ENCODE results near the gene CLN5. TPM values are rescaled to one million over a fixed set of nuclear protein-coding genes. Genes with fewer than 3 reads are reported as not detected.
A peak's percentile ranks its signal among the peaks of the same experiment; 100 is the strongest.

CLN5 gene
- total and polyA plus RNA-seq, 10 of the 15 experiments (the other 5 are each of a cell fraction or from before 2014, with no cell fraction given): 11.2 to 22.2 (median 13.1) TPM

GRCh38 chr13:77019756-77020155, 27.9 kb downstream of the CLN5 start:
- H4K20me1 ChIP-seq (ENCODE audit: control insufficient read depth, insufficient read depth): no peaks in the 10 kb centered on the region
- peaks cover 56% of the 10 kb centered on the region for H3K79me2 ChIP-seq (ENCODE audit: control insufficient read depth, insufficient read depth, low read length)
- FAIRE-seq: no peak
- in situ Hi-C loops (cut with MboI) (loop anchor here (25.0 kb wide), 1 partner anchor 1618 kb away; no protein-coding TSS in a partner anchor), intact Hi-C loops (cut with micrococcal nuclease; ENCODE audit: unreplicated experiment) (loop anchor here (10.0 kb wide), 1 partner anchor 675 kb away; the partner anchor contains the start of gene SLAIN1)
- TF ChIP-seq POLR2AphosphoS2 (IDR thresholded peaks at IDR 0.05; ENCODE audit: low read depth, low read length) (no peak), ASH2L (IDR thresholded peaks at IDR 0.05; ENCODE audit: borderline replicate concordance, low read depth) (no peak), YY1 (IDR thresholded peaks at IDR 0.05; ENCODE audit: low read depth, low read length) (no peak), SPI1 (IDR thresholded peaks at IDR 0.05; ENCODE audit: borderline replicate concordance, insufficient read depth, low read depth, low read length) (no peak), SREBF2 (IDR thresholded peaks at IDR 0.05; ENCODE audit: low read length) (no peak)
- no peak for DNase-seq (ENCODE audit: low read depth, low spot score)
- ATAC-seq: no peak; the same call in 2 of the 3 replicates
- no peak overlapping the region for H3K27ac ChIP-seq (ENCODE audit: control insufficient read depth, insufficient read depth)
- H3K36me3 ChIP-seq (ENCODE audit: control insufficient read depth in 2 of 2, insufficient read depth in 2 of 2, low read length in 1 of 2): peaks cover 0 to 23% of the 10 kb centered on the region in 2 experiments; a peak in 2 of 4 replicates
- H3K4me1 ChIP-seq (ENCODE audit: control insufficient read depth, insufficient read depth, low read length): peaks cover 3% of the 10 kb centered on the region; the same call in 1 of the 2 replicates
- H3K4me2 ChIP-seq (ENCODE audit: control insufficient read depth, insufficient read depth): 0 out of 2 replicates have a peak overlapping the region, but pooled peaks have one; percentile 22
- H2AFZ ChIP-seq (ENCODE audit: control insufficient read depth, low read depth, low read length): no peak overlapping the region
- no peak overlapping the region for H3K9ac ChIP-seq (ENCODE audit: control insufficient read depth, insufficient read depth, low read length)
- ChIA-PET RAD21 (ENCODE audit: unreplicated experiment) (interaction anchor here (1.7 kb wide), 1 partner anchor 459 kb away, joined by 4 read pairs; no protein-coding TSS in a partner anchor), POLR2A (no interaction called here), SMC1A (ENCODE audit: uncharacterized antibody, unreplicated experiment) (interaction anchor here (0.9 kb wide), 1 partner anchor 13 kb away, joined by 3 read pairs; no protein-coding TSS in a partner anchor), CTCF (interaction anchor here (0.6 to 0.9 kb wide), 2 partner anchors 11 to 21 kb away, joined by 3 read pairs; no protein-coding TSS in a partner anchor)
- no peaks in the 10 kb centered on the region; the same call in 2 of the 3 replicates for H3K9me3 ChIP-seq (replicated peaks; ENCODE audit: control insufficient read depth, insufficient read depth, low read length)
- H3K4me3 ChIP-seq: no peak overlapping the region
- BruUV-seq (replicated peaks): no TSS peak
- H3K27me3 ChIP-seq (replicated peaks in 1 of 2; ENCODE audit: control insufficient read depth in 2 of 2, insufficient read depth in 2 of 2, low read length in 1 of 2): no peaks in the 10 kb centered on the region

DNA sequence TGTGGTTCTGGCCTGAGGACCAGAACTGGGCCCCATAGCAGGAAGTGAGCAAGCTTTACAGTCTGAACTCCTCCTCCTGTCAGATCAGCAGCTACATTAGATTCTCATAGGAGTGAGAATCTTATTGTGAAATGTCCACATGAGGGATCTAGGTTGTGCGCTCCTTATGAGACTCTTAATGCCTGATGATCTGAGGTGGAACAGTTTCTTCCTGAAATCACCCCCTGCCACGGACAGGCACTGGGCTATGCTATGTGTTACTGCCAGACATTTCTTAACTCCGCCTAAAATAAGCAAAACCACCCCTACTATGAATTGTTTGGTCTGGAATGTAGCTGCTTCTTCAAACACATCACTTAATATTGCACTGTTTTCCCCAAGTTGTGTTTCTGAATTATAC, 30.5 kb downstream of the CLN5 start:
- ATAC-seq (no peak), FAIRE-seq (no peak), DNase-seq (ENCODE audit: low read depth, low spot score) (no peak)
- Histone ChIP-seq H3K9ac (ENCODE audit: control insufficient read depth, insufficient read depth, low read length) (no peak overlapping the region), H3K9me3 (replicated peaks; ENCODE audit: control insufficient read depth, insufficient read depth, low read length) (no peaks in the 10 kb centered on the region; the same call in 2 of the 3 replicates), H3K79me2 (ENCODE audit: control insufficient read depth, insufficient read depth, low read length) (peaks cover 73% of the 10 kb centered on the region), H3K27ac (ENCODE audit: control insufficient read depth, insufficient read depth) (no peak overlapping the region), H3K27me3 (replicated peaks in 1 of 2; ENCODE audit: control insufficient read depth in 2 of 2, insufficient read depth in 2 of 2, low read length in 1 of 2) (no peaks in the 10 kb centered on the region), H4K20me1 (ENCODE audit: control insufficient read depth, insufficient read depth) (no peaks in the 10 kb centered on the region), H2AFZ (ENCODE audit: control insufficient read depth, low read depth, low read length) (no peak overlapping the region), H3K36me3 (ENCODE audit: control insufficient read depth in 2 of 2, insufficient read depth in 2 of 2, low read length in 1 of 2) (peaks cover 0 to 5% of the 10 kb centered on the region in 2 experiments; a peak in 2 of 4 replicates), H3K4me3 (no peak overlapping the region), H3K4me1 (ENCODE audit: control insufficient read depth, insufficient read depth, low read length) (peaks cover 3% of the 10 kb centered on the region; the same call in 1 of the 2 replicates), H3K4me2 (ENCODE audit: control insufficient read depth, insufficient read depth) (no peak overlapping the region; the same call in 1 of the 2 replicates)
- ChIA-PET SMC1A (ENCODE audit: uncharacterized antibody, unreplicated experiment) (interaction anchor here (1.0 to 1.1 kb wide), 2 partner anchors 29 kb away, joined by 3 to 5 read pairs; no protein-coding TSS in a partner anchor), CTCF (no interaction called here), POLR2A (no interaction called here), RAD21 (ENCODE audit: unreplicated experiment) (interaction anchor here (1.1 kb wide), 1 partner anchor 457 kb away, joined by 3 read pairs; no protein-coding TSS in a partner anchor)
- WGBS (ENCODE audit: insufficient coverage, insufficient replicate concordance, low lambda C conversion rate, missing lambda C conversion rate): 67% methylated on average over 3 of the region's 3 CpGs
- intact Hi-C loops (cut with micrococcal nuclease; ENCODE audit: unreplicated experiment): loop anchor here (10.0 kb wide), 1 partner anchor 672 kb away; the partner anchor contains the start of gene SLAIN1
- in situ Hi-C loops (cut with MboI): loop anchor here (25.0 kb wide), 1 partner anchor 1615 kb away; no protein-coding TSS in a partner anchor
- BruUV-seq (replicated peaks): no TSS peak
- no peak for TF ChIP-seq SMAD1 (IDR thresholded peaks at IDR 0.05; ENCODE audit: low read depth, partially characterized antibody)
- no peak for TF ChIP-seq MEF2A (IDR thresholded peaks at IDR 0.05; ENCODE audit: insufficient read depth, low read depth, low read length)
- TF ChIP-seq STAT3 (IDR thresholded peaks at IDR 0.05; ENCODE audit: low read depth, low read length): no peak
- no peak for TF ChIP-seq NR2F1 (conservative IDR thresholded peaks at IDR 0.05)
- TF ChIP-seq MLLT1 (IDR thresholded peaks at IDR 0.05): no peak
- TF ChIP-seq MYB (IDR thresholded peaks at IDR 0.05; ENCODE audit: borderline replicate concordance, low read depth, low read length): no peak
- TF ChIP-seq ZSCAN29 (IDR thresholded peaks at IDR 0.05): no peak
- TF ChIP-seq SIX5 (IDR thresholded peaks at IDR 0.05; ENCODE audit: low read depth, low read length, severe bottlenecking): no peak
- TF ChIP-seq EGR1 (IDR thresholded peaks at IDR 0.05; ENCODE audit: borderline replicate concordance in 1 of 2, low read depth in 2 of 2, low read length in 2 of 2): no peak
- no peak for TF ChIP-seq IKZF2 (IDR thresholded peaks at IDR 0.05)
- no peak for TF ChIP-seq ETV6 (conservative IDR thresholded peaks at IDR 0.05 in 1 of 2, IDR thresholded peaks at IDR 0.05 in 1 of 2; ENCODE audit: borderline replicate concordance in 1 of 2, low read depth in 1 of 2)
- TF ChIP-seq ESRRA (IDR thresholded peaks at IDR 0.05; ENCODE audit: low read length): no peak
